Mesenchymal stem cell (in vitro differentiated cells and primary cell): ENCODE data around the gene BNC2.

Experiments used
- DNase-seq: peaks from one replicate; pipeline ENCODE4 v3.0.0-alpha.2; 2013
- H2AFZ ChIP-seq: one replicate; pipeline ENCODE4 v1.6.1; 2013; ENCODE audit warnings: low read depth, mild to moderate bottlenecking, control low read depth, inconsistent platforms, low read length, moderate library complexity
- H2AK5ac ChIP-seq: 2 replicates; pipeline ENCODE4 v1.6.1; 2013; ENCODE audit warnings: low read length, moderate library complexity, mild to moderate bottlenecking, inconsistent platforms; ENCODE audit not compliant: severe bottlenecking
- H2BK120ac ChIP-seq: one replicate; pipeline ENCODE4 v1.6.1; 2013; ENCODE audit warnings: low read depth, mild to moderate bottlenecking, inconsistent platforms, low read length, moderate library complexity
- H2BK12ac ChIP-seq, 2 experiments: one replicate each; pipeline ENCODE4 v1.6.1; 2013; ENCODE audit warnings: inconsistent platforms in 2 of 2, low read length in 2 of 2, mild to moderate bottlenecking in 2 of 2, moderate library complexity in 2 of 2, control low read depth in 1 of 2
- H2BK15ac ChIP-seq: one replicate; pipeline ENCODE4 v1.6.1; 2013; ENCODE audit warnings: mild to moderate bottlenecking, low read depth, inconsistent platforms; ENCODE audit not compliant: poor library complexity, severe bottlenecking
- H2BK5ac ChIP-seq: 2 replicates; pipeline ENCODE4 v1.6.1; 2013; ENCODE audit warnings: low read depth, mild to moderate bottlenecking, low read length, control low read depth, inconsistent platforms; ENCODE audit not compliant: poor library complexity, severe bottlenecking
- H3K14ac ChIP-seq, 2 experiments: one replicate each; pipeline ENCODE4 v1.6.1; 2013; ENCODE audit warnings: inconsistent platforms in 2 of 2, low read length in 2 of 2, control low read depth in 1 of 2, mild to moderate bottlenecking in 1 of 2, moderate library complexity in 1 of 2
- H3K18ac ChIP-seq, 2 experiments: one replicate each; pipeline ENCODE4 v1.6.1; 2013; ENCODE audit warnings: inconsistent platforms in 2 of 2, low read length in 2 of 2, control low read depth in 1 of 2, low read depth in 1 of 2, mild to moderate bottlenecking in 1 of 2
- H3K23ac ChIP-seq, 2 experiments: one replicate each; pipeline ENCODE4 v1.6.1; 2013; ENCODE audit warnings: inconsistent platforms in 2 of 2, low read length in 2 of 2, mild to moderate bottlenecking in 2 of 2, moderate library complexity in 2 of 2, control low read depth in 1 of 2
- H3K27ac ChIP-seq: 2 replicates; pipeline ENCODE4 v1.5.1; 2013; ENCODE audit warnings: mild to moderate bottlenecking, moderate library complexity, low read length, control low read depth, inconsistent platforms; ENCODE audit not compliant: poor library complexity, severe bottlenecking
- H3K27me3 ChIP-seq, 2 experiments: 2 replicates each; pipeline versions ENCODE4 v1.6.1 to v1.7.0; 2013; ENCODE audit warnings: low read length in 2 of 2, mild to moderate bottlenecking in 2 of 2, moderate library complexity in 2 of 2, control low read depth in 1 of 2, inconsistent platforms in 1 of 2; ENCODE audit not compliant: control insufficient read depth in 1 of 2, insufficient read depth in 1 of 2
- H3K36me3 ChIP-seq, 2 experiments: 2 replicates each; pipeline versions ENCODE4 v1.6.1 to v1.7.0; 2013; ENCODE audit warnings: low read length in 2 of 2, control low read depth in 1 of 2, inconsistent platforms in 1 of 2, low read depth in 1 of 2, mild to moderate bottlenecking in 1 of 2; ENCODE audit not compliant: insufficient read depth in 2 of 2, control insufficient read depth in 1 of 2
- H3K4ac ChIP-seq, 2 experiments: one replicate each; pipeline ENCODE4 v1.6.1; 2013; ENCODE audit warnings: inconsistent platforms in 2 of 2, low read length in 2 of 2, mild to moderate bottlenecking in 2 of 2, moderate library complexity in 2 of 2, control low read depth in 1 of 2, low read depth in 1 of 2
- H3K4me1 ChIP-seq: 2 replicates; pipeline ENCODE4 v1.6.1; 2013; ENCODE audit warnings: low read depth, low read length, control low read depth; ENCODE audit not compliant: control insufficient read depth, insufficient read depth
- H3K4me2 ChIP-seq: 2 replicates; pipeline ENCODE4 v1.6.1; 2013; ENCODE audit warnings: low read length, mild to moderate bottlenecking, inconsistent platforms; ENCODE audit not compliant: poor library complexity, severe bottlenecking
- H3K4me3 ChIP-seq, 2 experiments: 2 replicates each; pipeline versions ENCODE4 v1.5.1 to v1.7.0; 2013; ENCODE audit warnings: low read length in 2 of 2, mild to moderate bottlenecking in 2 of 2, control low read depth in 1 of 2, low read depth in 1 of 2; ENCODE audit not compliant: insufficient read depth in 1 of 2
- H3K79me1 ChIP-seq: replicated peaks from 2 replicates; pipeline ENCODE4 v1.6.1; 2013; ENCODE audit warnings: mild to moderate bottlenecking, control low read depth, low read length, inconsistent platforms; ENCODE audit not compliant: poor library complexity, severe bottlenecking
- H3K9ac ChIP-seq: 2 replicates; pipeline ENCODE4 v1.7.0; 2013; ENCODE audit warnings: mild to moderate bottlenecking, low read length, moderate library complexity
- H3K9me3 ChIP-seq: 2 replicates; pipeline ENCODE4 v1.7.0; 2013; ENCODE audit warnings: mild to moderate bottlenecking, low read length; ENCODE audit not compliant: control insufficient read depth
- H4K8ac ChIP-seq: one replicate; pipeline ENCODE4 v1.6.1; 2013; ENCODE audit warnings: inconsistent platforms, mild to moderate bottlenecking, low read length, moderate library complexity
- H4K91ac ChIP-seq: one replicate; pipeline ENCODE4 v1.6.1; 2013; ENCODE audit warnings: mild to moderate bottlenecking, low read length, inconsistent platforms
- WGBS: methylation state at CpG from one replicate; pipeline ENCODE4 v1.1.7; 2013; ENCODE audit warnings: mixed read lengths; 5-methylcytosine and 5-hydroxymethylcytosine counted together

BNC2 gene

DNA sequence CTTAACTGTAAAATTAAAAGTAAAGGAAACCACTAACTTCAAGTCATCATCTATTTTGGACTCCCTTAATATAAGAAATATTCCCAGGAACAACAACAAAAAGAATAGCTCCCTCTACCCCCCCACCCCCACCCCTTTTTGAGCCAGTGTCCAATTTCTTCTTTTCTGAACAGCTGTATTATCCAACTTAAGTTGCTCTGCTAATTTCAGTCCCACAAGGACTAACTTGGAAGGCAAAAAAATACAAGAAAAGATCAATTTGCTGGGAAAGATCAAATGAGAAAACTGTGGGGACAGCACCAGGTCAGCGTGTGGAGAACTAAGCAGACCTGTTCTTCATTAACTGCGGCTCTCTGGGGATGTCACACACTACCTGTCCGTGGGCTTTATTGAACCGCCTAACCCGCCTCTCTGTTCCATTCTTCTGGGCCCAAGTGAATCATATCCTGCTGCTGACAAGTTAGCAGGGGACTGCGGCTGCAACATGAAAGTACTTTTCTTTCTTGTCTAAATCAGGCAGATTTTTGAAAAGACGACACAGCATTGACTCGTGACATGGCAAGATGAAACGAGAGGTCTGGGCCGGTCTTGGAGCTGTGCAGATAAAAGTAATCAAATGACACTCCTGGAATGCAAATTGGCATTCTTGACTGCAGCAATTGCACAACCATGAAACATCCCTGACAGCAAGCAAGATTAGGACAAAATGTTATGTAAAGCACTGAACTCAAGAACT, 2.7 kb downstream of the BNC2 start:
- Histone ChIP-seq H3K79me1 (peaks cover 2% of the 10 kb centered on the region), H3K36me3 (no peaks in the 10 kb centered on the region), H2BK12ac (no peak overlapping the region), H4K91ac (peak overlapping the region; percentile 11), H2BK5ac (no peak overlapping the region), H3K18ac (peak overlapping the region; percentile 5 to 26), H2BK15ac (no peak overlapping the region), H3K9me3 (no peaks in the 10 kb centered on the region), H4K8ac (peak overlapping the region; percentile 35), H3K4me2 (peak overlapping the region; percentile 35), H3K9ac (peak overlapping the region; percentile 95), H3K14ac (no peak overlapping the region), H2AK5ac (no peak overlapping the region), H3K4me1 (peaks cover 2% of the 10 kb centered on the region), H3K27ac (peak overlapping the region; percentile 56), H3K4ac (no peak overlapping the region), H2AFZ (no peak overlapping the region), H3K4me3 (peak overlapping the region in 1 of 2 experiments; percentile 86), H2BK120ac (peak overlapping the region; percentile 71), H3K27me3 (no peaks in the 10 kb centered on the region), H3K23ac (no peak overlapping the region)
- DNase-seq = peak; percentile 79
- 2% methylated on average over 10 of the region's 10 CpGs for WGBS

DNA sequence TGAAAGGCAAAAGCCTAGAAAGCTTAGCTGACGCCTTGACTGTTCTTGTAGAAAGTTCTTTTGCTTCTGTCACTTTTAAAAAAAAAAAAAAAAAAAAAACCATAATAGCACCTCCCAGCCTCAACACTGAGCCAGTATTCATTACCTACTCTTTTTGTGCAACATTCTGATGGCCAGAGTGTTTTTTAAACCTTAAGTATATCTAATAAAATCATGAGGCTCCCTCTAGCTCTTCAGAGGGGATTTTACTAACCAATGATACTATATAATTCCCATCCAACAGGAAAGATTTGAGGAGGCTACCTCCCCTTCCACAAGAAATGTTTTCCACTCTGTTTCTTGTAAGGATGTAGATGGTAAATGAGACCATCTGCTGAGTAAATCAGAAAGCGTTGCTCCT, 3.9 kb downstream of the BNC2 start:
- H2BK120ac ChIP-seq = no peak overlapping the region
- no peak overlapping the region for H2AK5ac ChIP-seq
- peaks cover 5% of the 10 kb centered on the region for H3K79me1 ChIP-seq
- H3K23ac ChIP-seq = no peak overlapping the region
- no peak overlapping the region for H3K14ac ChIP-seq
- H3K18ac ChIP-seq = no peak overlapping the region
- H2BK15ac ChIP-seq = no peak overlapping the region
- peak; percentile 29 for DNase-seq
- H4K8ac ChIP-seq = no peak overlapping the region
- no peak overlapping the region for H3K27ac ChIP-seq
- H3K4me2 ChIP-seq = no peak overlapping the region
- H2AFZ ChIP-seq = no peak overlapping the region
- no peaks in the 10 kb centered on the region for H3K27me3 ChIP-seq
- H2BK5ac ChIP-seq = no peak overlapping the region
- H3K4me1 ChIP-seq = peaks cover 2% of the 10 kb centered on the region
- H3K36me3 ChIP-seq = peaks cover 0 to 2% of the 10 kb centered on the region in 2 experiments
- H2BK12ac ChIP-seq = no peak overlapping the region
- H3K4me3 ChIP-seq = peak overlapping the region in 1 of 2 experiments; percentile 86
- no peaks in the 10 kb centered on the region for H3K9me3 ChIP-seq
- WGBS = 86% methylated on average over 1 of the region's 2 CpGs
- peak overlapping the region; percentile 95 for H3K9ac ChIP-seq
- no peak overlapping the region for H4K91ac ChIP-seq
- no peak overlapping the region for H3K4ac ChIP-seq

DNA sequence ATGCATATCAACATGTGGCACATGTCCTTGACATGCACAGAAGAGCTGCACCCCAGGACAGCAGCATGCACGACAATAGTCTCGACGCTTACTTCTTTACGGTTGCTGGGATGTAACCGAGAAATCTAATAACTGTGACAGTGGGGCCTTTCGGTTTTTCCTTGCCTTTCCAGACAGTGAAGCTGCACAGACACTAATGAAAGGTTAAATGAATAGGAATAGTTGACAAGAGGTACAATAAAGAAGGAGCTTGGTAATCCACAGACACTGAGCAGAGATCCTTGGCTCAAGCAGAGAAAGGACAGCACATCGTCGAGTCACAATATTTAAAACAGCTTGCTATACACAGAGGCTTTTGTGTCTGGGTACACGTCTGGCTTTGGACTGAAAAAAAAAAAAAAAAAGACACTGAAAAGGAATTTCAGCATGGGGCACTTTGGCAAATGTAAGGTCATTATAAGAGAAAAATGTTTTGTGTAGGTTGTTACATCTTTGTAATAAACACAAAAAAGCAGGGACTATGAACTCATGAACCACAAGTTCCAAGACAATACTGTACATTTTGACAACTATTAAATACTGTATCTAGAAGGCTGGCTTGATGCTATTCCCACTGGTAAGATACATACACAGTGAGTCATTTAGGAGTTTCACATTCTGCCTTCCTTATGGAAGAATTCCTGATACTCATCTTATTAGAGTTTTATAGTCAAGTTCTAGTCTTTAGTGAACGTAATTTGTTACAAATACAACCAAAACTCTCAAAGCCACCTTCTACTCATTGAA, 5.6 kb downstream of the BNC2 start:
- H4K8ac ChIP-seq = peak overlapping the region; percentile 41
- H4K91ac ChIP-seq = peak overlapping the region; percentile 52
- H3K4ac ChIP-seq = peak overlapping the region in 1 of 2 experiments; percentile 42
- peak overlapping the region; percentile 36 for H2BK15ac ChIP-seq
- peak; percentile 71 for DNase-seq
- H3K23ac ChIP-seq = no peak overlapping the region
- peaks cover 0 to 11% of the 10 kb centered on the region in 2 experiments for H3K36me3 ChIP-seq
- H3K27ac ChIP-seq = peak overlapping the region; percentile 13
- H3K9me3 ChIP-seq = no peaks in the 10 kb centered on the region
- peaks cover 2% of the 10 kb centered on the region for H3K4me1 ChIP-seq
- H3K18ac ChIP-seq = peak overlapping the region; percentile 73 to 75
- peak overlapping the region; percentile 95 for H3K9ac ChIP-seq
- H2AK5ac ChIP-seq = no peak overlapping the region
- no peaks in the 10 kb centered on the region for H3K27me3 ChIP-seq
- H2AFZ ChIP-seq = no peak overlapping the region
- peaks cover 6% of the 10 kb centered on the region for H3K79me1 ChIP-seq
- no peak overlapping the region for H3K4me2 ChIP-seq
- peak overlapping the region in 1 of 2 experiments; percentile 14 for H2BK12ac ChIP-seq
- H3K14ac ChIP-seq = peak overlapping the region in 1 of 2 experiments; percentile 13
- H2BK120ac ChIP-seq = no peak overlapping the region
- H2BK5ac ChIP-seq = no peak overlapping the region
- WGBS = 32% methylated on average over 9 of the region's 10 CpGs
- H3K4me3 ChIP-seq = peak overlapping the region in 1 of 2 experiments; percentile 66

DNA sequence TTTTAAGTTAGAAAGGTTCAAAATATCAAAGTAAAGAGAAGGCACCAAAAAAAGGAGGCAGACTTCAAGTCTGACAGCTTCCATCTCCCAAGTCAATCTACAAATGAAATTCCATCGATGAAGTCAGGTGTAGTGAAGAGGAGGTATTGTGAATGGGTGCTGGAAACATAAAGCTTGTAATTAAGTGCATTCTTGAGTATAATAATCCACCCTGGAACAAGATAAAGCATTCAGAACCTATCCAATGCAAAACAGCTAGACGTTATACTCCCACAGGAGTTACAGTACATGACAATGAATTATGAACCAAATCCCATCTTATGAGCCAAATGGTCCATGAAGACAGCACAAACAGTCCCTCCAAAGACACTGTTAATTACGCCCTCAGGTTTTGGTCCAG, 22.3 kb downstream of the BNC2 start:
- no peak overlapping the region for H3K18ac ChIP-seq
- no peak overlapping the region for H4K8ac ChIP-seq
- no peak for DNase-seq
- H3K4me2 ChIP-seq = no peak overlapping the region
- H2AK5ac ChIP-seq = no peak overlapping the region
- no peak overlapping the region for H2BK5ac ChIP-seq
- H2BK12ac ChIP-seq = no peak overlapping the region
- 95% methylated on average over 2 of the region's 3 CpGs for WGBS
- H3K9me3 ChIP-seq = no peaks in the 10 kb centered on the region
- peaks cover 4% of the 10 kb centered on the region for H3K4me1 ChIP-seq
- H3K27me3 ChIP-seq = no peaks in the 10 kb centered on the region
- no peak overlapping the region for H3K4ac ChIP-seq
- H2BK120ac ChIP-seq = no peak overlapping the region
- H4K91ac ChIP-seq = no peak overlapping the region
- H2AFZ ChIP-seq = no peak overlapping the region
- no peak overlapping the region for H3K4me3 ChIP-seq
- H3K14ac ChIP-seq = no peak overlapping the region
- peaks cover 16% of the 10 kb centered on the region for H3K79me1 ChIP-seq
- H3K27ac ChIP-seq = no peak overlapping the region
- H3K23ac ChIP-seq = no peak overlapping the region
- no peak overlapping the region for H3K9ac ChIP-seq
- H2BK15ac ChIP-seq = no peak overlapping the region
- peaks cover 0 to 14% of the 10 kb centered on the region in 2 experiments for H3K36me3 ChIP-seq
